ENCODE data around the gene LFNG.
A peak's percentile ranks its signal among the peaks of the same experiment; 100 is the strongest.

The LFNG gene, protein sequence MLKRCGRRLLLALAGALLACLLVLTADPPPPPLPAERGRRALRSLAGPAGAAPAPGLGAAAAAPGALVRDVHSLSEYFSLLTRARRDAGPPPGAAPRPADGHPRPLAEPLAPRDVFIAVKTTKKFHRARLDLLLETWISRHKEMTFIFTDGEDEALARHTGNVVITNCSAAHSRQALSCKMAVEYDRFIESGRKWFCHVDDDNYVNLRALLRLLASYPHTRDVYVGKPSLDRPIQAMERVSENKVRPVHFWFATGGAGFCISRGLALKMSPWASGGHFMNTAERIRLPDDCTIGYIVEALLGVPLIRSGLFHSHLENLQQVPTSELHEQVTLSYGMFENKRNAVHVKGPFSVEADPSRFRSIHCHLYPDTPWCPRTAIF

DNA sequence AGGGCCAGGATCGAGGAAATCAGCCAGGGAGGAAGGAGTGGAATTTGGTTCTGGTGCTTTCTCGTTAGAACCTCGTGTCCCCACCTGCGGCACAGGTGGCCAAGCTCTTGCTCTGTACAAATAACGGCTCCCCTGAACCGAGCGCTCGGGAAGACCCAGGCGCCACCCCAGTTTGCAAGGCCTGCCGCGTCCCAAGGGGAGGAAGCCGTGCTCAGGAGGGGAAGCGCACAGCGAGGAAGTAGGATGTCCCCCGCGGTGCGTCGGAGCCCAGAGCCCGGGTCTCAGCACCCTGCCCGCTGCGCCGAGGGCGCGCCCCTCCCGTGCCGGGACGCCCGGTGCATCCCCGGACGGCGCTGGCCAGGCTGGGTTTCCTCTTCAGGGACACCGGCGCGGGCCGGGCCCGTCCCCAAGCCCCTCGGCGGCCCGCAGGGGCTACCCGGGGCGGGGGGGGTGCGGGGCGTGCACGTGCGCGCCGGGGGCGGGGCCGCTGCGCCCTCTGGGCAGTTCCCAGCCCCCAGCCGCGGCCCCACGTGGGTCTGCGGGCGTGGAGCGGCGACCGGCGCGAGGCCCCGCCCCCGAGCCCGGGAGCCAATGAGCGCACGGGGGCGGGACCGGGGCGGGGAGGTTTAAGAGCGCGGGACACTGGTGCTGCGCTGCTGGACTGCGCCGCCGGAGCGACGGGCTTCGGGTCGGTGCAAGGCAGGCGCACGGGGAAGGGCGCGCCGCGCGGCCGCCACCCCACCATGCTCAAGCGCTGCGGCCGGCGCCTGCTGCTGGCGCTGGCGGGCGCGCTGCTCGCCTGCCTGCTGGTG is at the start of gene LFNG:
TSS of gene LFNG (plus strand) at position 656 of the 812 bp plus-strand sequence. CDS start at position 744, 88 bp downstream.
- DNase-seq (ENCODE audit: low read depth in 2 of 2, low spot score in 1 of 2), result peak; percentile 70 to 74

DNA sequence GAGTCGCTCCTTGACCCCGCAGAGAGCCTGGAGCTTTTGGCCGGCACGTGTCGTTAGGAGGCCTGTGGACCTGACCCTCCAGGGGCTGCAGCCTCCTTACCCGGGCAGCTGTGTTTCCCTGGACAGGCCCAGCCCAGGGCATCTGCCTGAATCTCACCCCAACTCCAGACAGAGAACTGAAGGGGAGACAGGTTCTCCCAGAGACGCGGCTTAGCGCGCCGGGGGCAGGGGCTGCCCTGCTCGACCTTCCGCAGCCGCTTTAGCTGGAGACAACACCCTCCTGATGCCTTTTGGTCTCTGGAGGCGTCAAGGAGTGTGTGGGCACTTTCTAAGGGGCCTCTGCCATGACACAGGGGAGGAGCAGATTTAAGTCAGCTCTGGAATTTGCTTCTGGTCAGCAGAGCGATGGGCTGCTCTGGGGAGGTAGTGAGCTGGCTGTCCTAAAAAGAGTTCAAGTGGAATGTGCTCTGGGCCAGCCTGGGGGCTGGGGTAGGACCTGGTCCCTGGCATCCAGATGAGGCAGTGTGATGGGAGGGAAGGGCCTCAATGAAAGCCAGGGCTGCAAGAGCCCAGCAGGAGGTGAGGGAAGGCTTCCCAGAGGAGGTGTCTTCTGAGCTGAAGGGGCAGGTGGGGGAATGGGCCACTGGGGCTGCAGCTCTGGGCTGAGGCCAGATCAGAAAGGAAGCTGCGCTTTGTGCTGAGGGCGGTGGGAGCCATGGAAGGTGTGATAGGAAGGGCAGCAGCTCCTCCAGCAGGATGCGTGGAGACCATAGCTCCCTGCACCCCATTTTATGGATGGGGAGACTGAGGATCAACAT is 49.2 kb upstream of the LFNG start:
- no peak for DNase-seq (ENCODE audit: low read depth in 2 of 2, low spot score in 1 of 2)

DNA sequence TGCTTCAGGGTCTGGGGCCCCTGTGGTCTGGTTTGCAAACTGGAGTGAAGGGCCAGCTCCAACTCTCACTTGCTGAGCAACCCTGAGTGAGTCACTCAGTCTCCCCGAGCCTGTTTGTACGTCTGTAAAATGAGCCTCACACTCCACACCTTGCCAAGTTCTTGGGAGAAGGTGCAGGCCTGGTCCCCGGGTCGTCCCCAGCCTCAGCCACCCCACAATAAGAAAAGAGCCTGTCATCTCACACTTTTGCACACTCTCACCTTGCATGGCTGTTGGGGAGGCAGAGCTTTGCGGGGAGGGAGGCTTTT is 48.6 kb upstream of the LFNG start:
- DNase-seq (ENCODE audit: low read depth in 2 of 2, low spot score in 1 of 2), result no peak

DNA sequence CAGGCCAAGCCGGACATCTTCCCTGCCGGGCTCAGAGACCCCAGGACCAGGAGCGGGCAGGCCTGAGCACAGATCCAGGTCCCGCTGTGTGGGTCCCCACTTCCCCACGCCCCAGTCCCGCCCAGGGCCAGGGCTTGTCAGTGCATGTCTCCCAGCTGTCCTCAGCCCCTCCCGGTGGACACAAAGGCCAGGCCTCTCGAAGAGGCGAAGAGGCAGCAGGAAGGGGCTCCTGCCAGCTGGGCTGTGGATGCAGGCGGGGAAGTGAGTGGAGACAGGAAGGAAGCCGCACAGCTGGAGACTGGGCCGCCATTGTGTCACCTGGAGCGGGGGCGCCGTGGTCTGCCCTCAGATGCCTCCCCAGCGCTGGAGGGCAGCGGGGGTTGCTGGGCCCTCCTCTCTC is 48.2 kb upstream of the LFNG start:
- DNase-seq (ENCODE audit: low read depth in 2 of 2, low spot score in 1 of 2), result no peak

DNA sequence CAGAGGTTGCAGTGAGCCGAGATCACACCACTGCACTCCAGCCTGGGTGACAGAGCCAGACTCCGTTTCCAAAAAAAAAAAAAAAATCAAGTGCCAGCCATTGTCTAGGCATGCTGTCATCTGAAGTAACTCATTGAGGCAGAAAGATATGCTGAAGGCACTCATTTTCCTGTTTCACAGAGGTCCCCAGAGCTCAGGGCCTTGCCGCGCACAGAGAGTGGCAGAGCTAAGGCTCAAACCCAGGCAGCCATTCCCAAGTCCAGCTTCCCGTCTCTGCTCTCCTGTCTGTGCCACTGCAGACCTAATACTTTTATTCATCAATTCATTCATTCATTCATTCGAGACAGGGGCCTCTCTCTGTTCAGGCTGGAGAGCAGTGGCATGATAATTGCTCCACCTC is 46.8 kb upstream of the LFNG start:
- DNase-seq (ENCODE audit: low read depth in 2 of 2, low spot score in 1 of 2), result no peak

DNA sequence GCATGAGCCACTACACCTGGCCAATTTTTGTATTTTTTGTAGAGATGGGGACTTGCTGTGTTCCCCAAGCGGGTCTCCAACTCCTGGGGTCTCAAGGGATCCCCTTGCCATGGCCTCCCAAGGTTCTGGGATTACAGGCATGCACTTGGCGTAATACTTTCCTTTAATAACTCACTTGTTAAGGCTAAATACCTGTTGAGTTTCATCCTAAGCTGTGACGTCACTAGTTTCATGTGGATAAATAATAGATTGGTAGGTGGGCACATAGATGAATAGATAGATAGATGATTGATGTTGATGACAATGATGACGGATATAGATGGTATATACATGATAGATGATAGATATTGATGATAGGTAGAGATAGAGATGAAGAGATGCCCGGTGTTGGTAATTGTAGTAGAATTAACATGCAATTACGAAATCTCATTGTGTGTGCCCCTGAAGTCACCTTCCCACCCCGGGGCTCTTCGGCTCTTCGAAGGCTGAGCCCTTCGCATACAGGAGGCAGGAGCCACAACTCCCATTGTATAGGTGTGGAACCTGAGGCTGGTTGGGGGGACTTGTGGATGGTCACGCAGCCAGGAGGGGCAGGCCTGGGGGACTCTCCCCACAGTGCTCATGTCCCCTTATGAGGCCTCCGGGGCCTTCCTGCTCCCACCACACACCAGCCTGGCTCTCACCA is 45.9 kb upstream of the LFNG start:
- no peak for DNase-seq (ENCODE audit: low read depth in 2 of 2, low spot score in 1 of 2)

DNA sequence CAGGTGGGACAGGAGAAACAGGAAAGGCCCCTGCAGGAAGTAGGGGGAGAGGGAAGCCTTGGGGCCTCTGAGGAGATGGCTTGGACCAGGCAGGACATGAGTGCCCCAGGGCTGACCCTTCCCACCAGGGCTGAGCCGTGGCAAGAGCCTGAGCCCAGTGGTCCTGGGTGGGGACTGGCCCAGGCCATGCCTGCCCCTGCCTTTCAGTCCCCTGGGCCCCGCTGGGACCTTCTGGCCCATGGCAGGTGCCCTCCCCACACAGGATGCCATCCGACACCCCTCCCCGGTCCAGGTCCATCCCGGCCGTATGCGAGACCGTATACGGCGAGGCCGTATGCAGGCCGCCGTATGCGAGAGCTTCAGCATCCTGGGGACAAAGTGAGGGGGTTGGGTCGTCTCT is 45.4 kb upstream of the LFNG start:
- no peak for DNase-seq (ENCODE audit: low read depth in 2 of 2, low spot score in 1 of 2)

DNA sequence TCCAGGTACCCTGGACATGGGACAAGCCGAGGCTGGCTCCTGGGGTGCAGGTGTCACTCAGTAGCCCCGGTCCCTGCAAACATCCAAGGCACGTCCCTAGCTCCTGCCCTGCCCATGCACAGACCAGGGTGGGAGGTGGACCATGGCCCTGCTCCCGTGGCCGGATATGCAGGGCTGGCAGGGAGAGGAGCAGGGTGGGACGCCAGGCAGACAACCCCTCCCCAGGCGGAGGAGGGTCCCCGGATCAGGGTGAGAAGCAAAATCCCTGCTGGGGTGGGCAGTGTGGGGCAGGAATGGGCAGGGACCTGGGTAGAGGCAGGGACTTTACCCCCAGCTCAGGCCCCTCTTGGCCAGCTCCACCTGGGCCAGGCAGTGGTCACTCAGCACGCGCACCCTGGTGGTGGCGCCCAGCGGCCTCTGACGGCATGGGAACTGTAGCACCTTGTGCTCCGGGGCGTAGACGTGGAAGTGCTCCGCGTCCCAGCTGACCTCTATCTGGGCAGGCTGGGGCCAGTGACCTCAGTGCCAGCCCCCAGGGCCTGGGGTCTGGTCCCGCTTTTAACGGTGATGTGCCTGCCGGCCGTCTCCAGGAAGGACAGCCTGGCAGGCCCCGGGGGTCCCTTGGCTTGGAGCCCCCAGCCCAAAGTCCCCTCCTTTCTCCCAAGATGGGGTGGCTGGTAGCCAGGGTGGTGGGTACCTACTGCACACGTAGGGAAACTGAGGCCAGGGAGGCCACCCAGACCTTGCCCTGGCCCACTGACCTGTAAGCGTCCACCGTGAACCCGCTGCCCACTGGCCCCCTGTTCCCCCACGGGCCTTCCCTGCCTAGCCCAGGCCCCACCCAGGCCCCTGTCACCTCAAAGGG is 44.5 kb upstream of the LFNG start:
- no peak for DNase-seq (ENCODE audit: low read depth in 2 of 2, low spot score in 1 of 2)

DNA sequence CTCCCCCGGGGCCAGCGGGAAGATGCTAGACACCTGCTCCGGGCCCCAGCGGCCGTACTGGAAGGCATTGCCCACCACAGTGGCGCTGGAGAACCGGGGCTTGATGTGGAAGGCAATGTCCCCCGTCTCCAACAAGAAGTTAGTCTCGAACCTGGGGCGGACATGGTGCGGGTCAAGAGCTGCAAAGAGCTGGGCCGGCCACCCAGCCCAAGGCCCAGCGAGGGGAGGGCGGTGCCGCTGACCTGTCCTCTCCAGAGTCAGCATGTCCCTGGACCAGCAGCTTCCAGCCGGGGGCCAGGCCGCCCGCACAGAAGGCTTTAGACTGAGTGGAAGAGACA is 43.9 kb upstream of the LFNG start:
- no peak for DNase-seq (ENCODE audit: low read depth in 2 of 2, low spot score in 1 of 2)

DNA sequence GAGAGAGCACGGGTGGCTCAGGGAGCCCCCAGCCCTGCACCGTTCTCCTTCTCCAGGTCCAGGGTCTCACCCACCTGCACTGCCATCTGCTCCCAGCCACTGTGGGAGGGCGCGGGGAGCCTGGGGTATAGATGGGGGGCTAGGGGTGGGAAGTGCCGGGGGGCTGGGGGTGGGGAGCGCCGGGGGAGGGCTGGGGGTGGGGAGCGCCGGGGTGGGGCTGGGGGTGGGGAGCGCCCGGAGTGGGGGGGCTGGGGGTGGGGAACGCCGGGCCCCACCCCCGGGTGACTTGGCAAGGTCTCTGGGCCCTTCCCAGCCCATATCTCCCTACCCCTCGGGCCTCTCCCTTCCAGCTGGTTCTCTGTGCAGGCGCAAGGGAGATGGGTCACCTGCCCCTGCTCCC is 43.3 kb upstream of the LFNG start, which contains the start of gene GRIFIN:
TSS of gene GRIFIN (minus strand) at position 101 of the 400 bp plus-strand sequence. CDS start at position 86, 15 bp downstream.
- DNase-seq (ENCODE audit: low read depth in 2 of 2, low spot score in 1 of 2), result no peak

DNA sequence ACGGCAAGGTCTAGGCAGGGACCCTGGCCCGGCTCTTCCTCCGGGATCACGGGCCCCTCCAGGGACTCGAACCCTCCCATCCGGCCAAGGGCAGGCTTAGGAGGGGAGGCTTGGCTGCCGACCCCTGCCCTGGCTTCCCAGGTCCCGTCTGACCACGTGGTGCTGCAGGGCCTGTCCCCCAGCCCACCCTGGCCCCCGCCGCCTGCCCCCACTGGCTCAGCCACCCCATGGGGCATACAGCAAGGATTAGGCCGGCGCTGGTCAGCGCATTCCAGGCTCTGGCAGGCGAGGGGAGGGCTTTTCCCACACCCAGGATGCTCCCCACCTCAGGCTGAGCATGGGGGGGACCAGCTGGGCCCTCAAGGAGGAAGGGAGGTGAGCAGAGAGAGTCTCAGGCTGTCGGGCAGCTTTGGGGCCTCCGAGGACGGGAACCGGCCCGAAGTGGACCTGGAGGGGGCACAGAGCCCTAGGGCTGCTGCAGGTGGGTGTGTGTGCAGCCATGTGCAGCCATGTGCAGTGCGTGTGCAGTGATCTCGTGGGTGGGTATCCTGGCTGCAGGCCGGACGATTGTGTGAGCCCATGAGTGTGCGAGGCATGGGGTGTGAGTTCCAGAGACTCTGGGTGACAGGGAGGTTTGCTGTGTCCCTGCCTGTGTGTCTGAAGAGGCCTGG is 42.7 kb upstream of the LFNG start:
- DNase-seq (ENCODE audit: low read depth in 2 of 2, low spot score in 1 of 2), result no peak

DNA sequence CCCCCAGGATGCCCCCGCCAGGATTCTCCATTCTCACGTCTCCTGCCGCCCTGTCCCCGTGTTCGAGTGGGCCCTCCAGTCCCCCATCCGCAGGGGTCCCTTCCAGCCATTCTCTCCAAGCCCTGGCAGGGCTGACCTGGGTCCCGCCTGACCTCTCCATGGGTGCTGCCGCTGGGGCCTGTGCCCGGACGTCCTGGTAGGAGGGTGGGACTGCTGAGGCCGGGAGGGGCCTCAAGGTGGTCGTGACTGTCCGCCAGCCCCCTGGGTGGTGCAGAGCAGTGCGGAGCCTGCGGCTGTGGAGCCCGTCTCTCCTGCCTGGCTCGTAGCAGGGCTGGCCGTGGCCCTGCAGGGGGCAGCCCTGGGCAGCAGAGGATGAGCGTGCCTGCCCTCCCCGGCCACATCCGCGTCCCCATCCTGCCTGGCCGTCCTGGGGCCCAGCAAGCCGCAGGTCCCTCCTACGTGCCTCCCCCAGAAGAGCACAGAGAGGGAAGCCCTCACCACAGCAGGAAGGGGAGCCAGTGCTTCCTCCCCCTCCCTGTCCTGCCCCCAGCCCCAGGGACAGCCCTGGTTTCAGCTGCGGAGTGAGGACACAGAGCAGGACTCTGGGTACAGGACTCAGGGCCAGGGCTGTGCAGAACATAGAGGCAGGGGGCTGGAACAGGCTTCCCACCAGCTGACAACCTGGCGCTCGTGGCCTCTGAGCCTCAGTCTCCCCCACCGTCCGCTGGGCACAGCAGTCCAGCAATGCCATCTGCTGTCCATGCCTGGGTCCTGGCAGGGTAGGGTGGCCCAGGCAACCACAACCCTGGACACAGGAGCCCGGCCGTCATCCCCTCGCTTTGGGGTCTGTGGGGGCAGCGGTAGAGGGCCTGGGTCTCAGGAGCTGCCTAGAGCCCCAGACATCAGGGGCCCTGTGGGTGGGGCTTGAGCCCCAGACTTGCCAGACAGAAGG is 41.9 kb upstream of the LFNG start:
- DNase-seq (ENCODE audit: low read depth in 2 of 2, low spot score in 1 of 2), result peak; percentile 24 to 31

DNA sequence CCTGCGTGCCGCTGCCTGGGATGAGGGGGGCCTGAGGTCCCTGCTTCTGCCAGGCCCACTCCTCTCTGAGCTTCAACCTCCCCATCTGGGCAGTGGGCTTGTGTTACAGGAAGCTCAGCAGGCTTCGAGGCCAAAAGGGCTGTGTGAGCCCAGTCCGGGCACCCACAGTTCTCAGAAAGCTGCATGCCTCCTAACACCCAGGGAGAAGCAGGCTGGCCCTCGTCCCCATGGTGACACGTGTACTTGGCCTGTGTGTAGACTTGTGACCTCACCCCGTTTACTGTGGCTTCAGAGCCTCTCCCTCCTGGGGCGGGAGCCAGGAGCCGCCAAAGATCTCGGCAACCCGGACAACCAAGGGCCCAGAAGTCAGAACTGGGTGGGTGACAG is 41.2 kb upstream of the LFNG start:
- no peak for DNase-seq (ENCODE audit: low read depth in 2 of 2, low spot score in 1 of 2)

DNA sequence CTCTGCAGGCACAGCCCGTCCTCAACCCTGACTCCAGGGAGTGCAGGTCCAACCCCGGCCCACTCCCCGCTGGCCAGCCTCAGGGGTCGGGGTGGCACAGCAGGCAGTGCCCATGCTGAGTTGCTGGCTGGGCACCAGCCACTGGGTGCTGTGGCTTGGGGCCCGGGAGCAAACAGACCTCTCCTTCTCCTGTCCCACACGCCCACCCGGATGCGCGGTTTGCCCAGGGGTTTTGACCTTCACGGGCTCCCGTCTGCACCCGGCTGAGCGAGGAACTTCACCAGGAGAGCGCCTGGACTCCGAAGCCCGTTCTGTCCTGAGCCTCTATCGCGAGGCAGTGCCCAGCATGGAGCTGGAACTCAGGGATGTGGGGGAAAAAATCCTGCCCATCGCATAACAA is 40.8 kb upstream of the LFNG start:
- DNase-seq (ENCODE audit: low read depth in 2 of 2, low spot score in 1 of 2), result no peak

DNA sequence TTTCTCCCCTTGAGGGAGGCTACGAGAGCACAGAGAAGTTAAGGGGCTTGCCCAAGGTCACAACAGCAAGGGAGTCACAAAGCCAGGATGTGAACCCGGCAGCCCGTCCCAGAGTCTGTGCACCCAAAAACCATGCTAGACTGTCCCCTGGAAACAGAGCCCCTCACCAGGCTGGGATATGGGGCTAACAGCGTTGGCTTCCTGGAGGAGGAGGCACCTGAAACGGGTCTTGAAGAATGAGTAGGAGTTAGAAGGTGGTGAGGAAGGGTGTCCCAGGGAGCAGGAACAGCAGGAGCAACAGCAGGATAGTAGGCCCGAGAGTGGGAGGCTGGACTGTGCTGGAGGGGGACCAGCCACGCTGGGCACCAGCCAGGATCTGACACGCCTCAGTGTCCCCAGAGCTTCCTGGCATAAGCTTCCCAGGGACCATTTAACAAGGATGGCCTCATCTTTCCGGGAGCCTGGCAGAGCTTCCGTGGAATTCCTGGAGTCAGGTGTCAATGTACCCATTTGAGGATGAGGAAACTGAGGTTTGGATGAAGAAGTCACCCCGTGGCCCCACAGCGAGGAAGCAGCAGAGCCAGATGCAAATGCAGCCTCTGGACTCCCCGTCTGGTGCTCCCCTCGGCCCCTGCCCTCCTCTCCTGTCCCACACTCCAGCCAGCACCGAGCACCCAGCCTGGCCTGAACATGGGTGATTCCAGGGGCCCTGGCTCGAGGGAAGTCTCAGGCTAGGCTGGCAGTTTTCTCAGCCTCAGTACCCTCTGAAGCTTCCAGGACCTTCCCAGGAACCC is 40.1 kb upstream of the LFNG start:
- DNase-seq (ENCODE audit: low read depth in 2 of 2, low spot score in 1 of 2), result no peak

DNA sequence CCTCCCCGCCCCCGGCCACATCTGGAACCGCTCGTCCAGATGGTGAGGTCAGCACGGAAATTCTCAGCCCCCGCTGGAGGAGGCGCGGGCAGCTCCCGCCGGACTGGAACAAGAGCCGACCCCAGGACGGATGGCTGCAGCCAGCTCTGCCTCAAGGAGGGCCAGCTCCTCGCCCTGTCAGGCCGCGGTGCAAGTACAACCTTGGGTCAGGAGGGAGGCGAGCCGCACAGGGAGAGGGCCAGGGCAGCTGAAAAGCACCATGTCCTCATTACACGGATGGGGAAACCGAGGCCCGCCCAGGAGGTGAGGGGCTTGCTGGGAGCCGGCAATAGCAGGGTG is 39.5 kb upstream of the LFNG start:
- DNase-seq (ENCODE audit: low read depth in 2 of 2, low spot score in 1 of 2), result no peak

DNA sequence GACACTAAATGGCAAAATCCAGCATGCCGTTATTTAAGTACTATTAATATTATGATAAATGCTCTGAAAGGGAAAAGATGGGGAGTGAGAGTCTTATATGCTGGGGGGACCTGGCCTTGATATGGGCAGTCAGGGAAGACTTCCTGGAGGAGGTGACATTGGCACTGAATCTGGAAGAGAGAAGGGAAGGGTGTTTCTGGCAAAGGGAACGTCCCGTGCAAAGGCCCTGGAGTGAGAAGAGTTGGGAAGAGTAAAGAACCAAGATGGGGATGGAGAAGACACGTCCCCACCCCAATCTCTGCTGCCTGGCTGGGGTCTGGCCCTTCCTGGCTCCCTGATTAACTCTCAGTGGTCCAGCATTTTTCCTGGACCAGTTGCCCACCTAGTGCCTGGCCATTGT is 38.4 kb upstream of the LFNG start:
- no peak for DNase-seq (ENCODE audit: low read depth in 2 of 2, low spot score in 1 of 2)

Data from stimulated activated CD8-positive, alpha-beta memory T cell treated with anti-CD3 and anti-CD28 coated beads, Interleukin-4, amount 100 ng/mL, for 1 hour (primary cell).